ENCODE data around the gene RSL24D1. TPM values are rescaled to one million over a fixed set of nuclear protein-coding genes. Genes with fewer than 3 reads are reported as not detected.

The RSL24D1 gene
- total and polyA plus RNA-seq, 9 of the 15 experiments (the other 6 are each of a cell fraction or from before 2014, with no cell fraction given): 133 to 324 (median 223) TPM

GRCh38 chr15:55237219-55238130, 40.7 kb upstream of the RSL24D1 start (continued):
- peak; percentile 95 for TF ChIP-seq CEBPG (CRISPR knock-in tag; IDR thresholded peaks at IDR 0.05)
- TF ChIP-seq CEBPG (tag; conservative IDR thresholded peaks at IDR 0.05 in 1 of 2, IDR thresholded peaks at IDR 0.05 in 1 of 2): peak; percentile 89 to 97; a peak in 3 of 4 replicates
- no peak for TF ChIP-seq ZNF174 (CRISPR knock-in tag; IDR thresholded peaks at IDR 0.05)
- peak; percentile 86 for TF ChIP-seq NCOR1 (IDR thresholded peaks at IDR 0.05)
- TF ChIP-seq PKNOX1 (IDR thresholded peaks at IDR 0.05): peak; percentile 66

- no peaks in the 10 kb centered on the region for H3K27me3 ChIP-seq (ENCODE audit: control insufficient read depth in 2 of 2, insufficient read depth in 2 of 2, low read length in 2 of 2)
- H3K27ac ChIP-seq (ENCODE audit: extremely low read depth, low read depth, low read length): peak overlapping the region; percentile 32
- H2AFZ ChIP-seq (ENCODE audit: low read depth, low read length): no peak overlapping the region
- intact Hi-C loops (cut with micrococcal nuclease) (loop anchor here (2.0 to 5.0 kb wide), 2 partner anchors 43 to 172 kb away; partner anchors contain the start of genes CCPG1 and PIERCE2), in situ Hi-C loops (cut with MboI) (no loop called here)
- TF ChIP-seq MAZ (CRISPR knock-in tag; conservative IDR thresholded peaks at IDR 0.05 in 1 of 2, IDR thresholded peaks at IDR 0.05 in 1 of 2): 0 out of 4 replicates have a peak, but pooled peaks of 1 of the 2 experiments have one; percentile 13
- peak; percentile 29 for TF ChIP-seq RBM25 (IDR thresholded peaks at IDR 0.05; ENCODE audit: low read depth, low read length, severe bottlenecking)
- TF ChIP-seq ESRRA (IDR thresholded peaks at IDR 0.05; ENCODE audit: borderline replicate concordance, low read depth): peak; percentile 29; the same call in 1 of the 2 replicates
- TF ChIP-seq BHLHE40 (IDR thresholded peaks at IDR 0.05; ENCODE audit: low read length): no peak
- 0 out of 2 replicates have a peak, but pooled peaks have one; percentile 19 for TF ChIP-seq MTA3 (IDR thresholded peaks at IDR 0.05; ENCODE audit: borderline replicate concordance)
- TF ChIP-seq SOX6 (IDR thresholded peaks at IDR 0.05): 0 out of 2 replicates have a peak, but pooled peaks have one; percentile 10
- TF ChIP-seq ZNF146 (CRISPR knock-in tag; IDR thresholded peaks at IDR 0.05; ENCODE audit: unreplicated experiment): peak; percentile 97
- 0 out of 4 replicates have a peak, but pooled peaks of 1 of the 2 experiments have one; percentile 16 for TF ChIP-seq RCOR1 (IDR thresholded peaks at IDR 0.05; ENCODE audit: borderline replicate concordance in 1 of 2, low read depth in 2 of 2, low read length in 2 of 2)
- no peak for TF ChIP-seq FOSL1 (tag; conservative IDR thresholded peaks at IDR 0.05)
- peak; percentile 67; the same call in 1 of the 2 replicates for TF ChIP-seq ADNP (tag; IDR thresholded peaks at IDR 0.05)
- 0 out of 2 replicates have a peak, but pooled peaks have one; percentile 15 for TF ChIP-seq BCOR (IDR thresholded peaks at IDR 0.05)
- POLR2A ChIA-PET: no interaction called here
- peak overlapping the region; percentile 39 for H3K4me3 ChIP-seq
- no peaks in the 10 kb centered on the region for H3K9me3 ChIP-seq (replicated peaks; ENCODE audit: control insufficient read depth, insufficient read depth, low read depth, low read length)
- peaks cover 38% of the 10 kb centered on the region for H3K36me3 ChIP-seq (ENCODE audit: control insufficient read depth, insufficient read depth, low read length)
- H4K20me1 ChIP-seq (replicated peaks; ENCODE audit: control insufficient read depth, insufficient read depth, low read length): no peaks in the 10 kb centered on the region
- BruUV-seq (replicated peaks): no TSS peak
- peak overlapping the region; percentile 88 for H3K4me2 ChIP-seq (ENCODE audit: insufficient read depth, low read length)
- DNase-seq (ENCODE audit: extremely low read depth in 1 of 4, low spot score in 3 of 4) (no peak), FAIRE-seq (no peak), ATAC-seq (0 out of 3 replicates have a peak, but pooled peaks have one; percentile 4)
- CTCF ChIA-PET (ENCODE audit: low intra/inter-chr PET ratio): no interaction called here
- H3K9ac ChIP-seq (ENCODE audit: insufficient read depth in 1 of 2, low read depth in 2 of 2, low read length in 2 of 2): peak overlapping the region in 1 of 2 experiments; percentile 77; a peak in 2 of 4 replicates
- H3K9me1 ChIP-seq (ENCODE audit: control insufficient read depth, insufficient read depth, low read length): no peaks in the 10 kb centered on the region
- 48% methylated on average over 4 of the region's 4 CpGs for WGBS (ENCODE audit: insufficient coverage, low coverage, missing lambda C conversion rate)
- H3K4me1 ChIP-seq (replicated peaks in 1 of 2; ENCODE audit: control insufficient read depth in 2 of 2, insufficient read depth in 2 of 2, low read length in 2 of 2): peaks cover 0 to 42% of the 10 kb centered on the region in 2 experiments; a peak in 3 of 5 replicates
- peaks cover 94% of the 10 kb centered on the region for H3K79me2 ChIP-seq (ENCODE audit: control insufficient read depth, insufficient read depth, low read length)
Measured at GRCh38 chr15:55235546-55236036, 38.9 kb upstream of the RSL24D1 start.

All from K562 (cell line).